Brain pericyte (primary cell): ENCODE results near the gene CARD18.
A peak's percentile ranks its signal among the peaks of the same experiment; 100 is the strongest.
"Not testable (repeated sequence)": the region's sequence is repeated elsewhere in the genome, so short reads cannot be mapped to it uniquely, and the experiment has no call there.

ENCODE experiments used
- DNase-seq: peaks from one replicate; pipeline ENCODE4 v3.0.0-alpha.2; 2012; ENCODE audit warnings: low read depth, low spot score

CARD18 gene

GRCh38 chr11:105132716-105133511 lies 6.7 kb downstream of the CARD18 start:
- peak; percentile 5 for DNase-seq

DNA sequence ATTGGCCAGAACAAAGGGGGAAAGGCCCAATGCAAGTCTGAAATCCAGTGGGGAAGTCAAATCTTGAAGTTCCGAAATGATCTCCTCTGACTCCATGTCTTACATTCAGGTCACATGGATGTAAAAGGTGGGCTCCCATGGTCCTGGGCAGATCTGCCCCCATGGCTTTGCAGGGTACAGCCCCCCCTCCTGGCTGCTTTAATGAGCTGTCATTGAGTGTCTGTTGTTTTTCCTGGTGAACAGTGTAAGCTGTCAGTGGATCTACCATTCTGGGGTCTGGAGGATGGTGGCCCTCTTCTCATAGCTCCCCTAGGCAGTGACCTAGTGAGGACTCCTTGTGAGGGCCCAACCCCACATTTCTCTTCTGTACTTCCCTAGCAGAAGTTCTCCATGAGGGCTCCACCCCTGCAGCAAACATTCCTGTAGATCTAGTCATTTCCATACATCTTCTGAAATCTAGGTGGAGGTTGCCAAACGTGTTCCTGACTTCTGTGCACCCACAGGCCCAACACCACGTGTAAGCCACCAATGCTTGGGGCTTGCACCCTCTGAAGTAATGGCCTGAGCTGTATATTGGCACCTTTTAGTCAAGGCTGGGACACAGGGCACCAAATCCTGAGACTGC lies 9.3 kb downstream of the CARD18 start:
- no peak for DNase-seq

DNA sequence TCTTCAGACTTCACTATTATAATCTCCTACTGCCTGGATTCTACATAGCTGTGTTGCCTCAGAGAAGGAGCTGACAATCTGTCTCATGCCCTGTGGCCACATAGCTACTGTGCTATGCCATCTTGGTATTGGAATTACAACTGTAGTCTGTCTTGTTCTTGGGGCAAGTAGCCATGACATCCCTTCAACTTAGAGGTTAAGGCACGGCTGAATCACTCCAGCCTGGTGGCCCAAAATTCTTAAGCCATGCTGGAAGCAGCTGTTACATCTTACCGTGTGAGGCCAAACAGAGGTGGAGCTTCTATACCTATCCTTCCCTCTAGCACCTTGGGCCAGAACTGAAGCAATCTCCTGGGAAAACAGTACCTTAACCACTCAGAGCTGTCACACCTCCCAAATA lies 14.8 kb downstream of the CARD18 start:
- no peak for DNase-seq

DNA sequence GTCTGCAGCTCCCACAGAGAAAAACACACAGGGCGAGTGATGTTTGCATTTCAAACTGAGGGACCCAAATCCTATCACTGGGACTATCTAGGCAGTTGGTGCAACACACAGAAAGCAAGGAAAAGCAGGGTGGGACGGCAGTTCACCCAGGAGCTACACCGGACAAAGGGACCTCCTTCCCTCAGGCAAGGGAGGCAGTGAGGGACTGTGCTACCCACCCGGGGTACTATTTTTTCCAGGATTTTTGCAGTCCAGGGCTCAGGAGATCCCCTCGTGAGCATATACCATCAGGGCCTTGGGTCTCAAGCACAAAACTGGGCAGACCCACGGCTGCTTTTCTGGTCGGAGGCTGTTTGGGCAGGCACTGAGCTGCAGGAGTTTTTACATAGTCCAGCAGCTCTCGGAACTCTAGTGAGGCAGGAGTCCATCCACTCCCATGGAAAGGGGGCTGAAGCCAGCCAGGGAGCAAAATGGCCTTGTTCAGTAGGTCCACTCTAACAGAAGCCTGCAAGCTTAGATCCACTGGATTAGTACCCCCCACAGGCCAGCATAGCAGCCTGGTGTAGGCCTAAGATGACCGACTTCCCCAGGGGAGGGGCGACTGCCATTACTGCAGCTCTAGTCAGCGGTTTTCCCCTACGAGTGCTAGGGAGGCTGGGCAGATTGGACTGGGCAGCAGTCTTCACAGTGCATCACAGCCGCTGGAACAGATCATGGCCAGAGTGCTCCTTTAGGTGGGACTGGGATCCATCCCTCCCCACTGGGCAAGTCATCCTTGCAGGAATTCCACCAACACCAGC lies 28.2 kb downstream of the CARD18 start:
- DNase-seq: no peak

GRCh38 chr11:105110688-105111030 lies 28.9 kb downstream of the CARD18 start:
- DNase-seq: no peak

DNA sequence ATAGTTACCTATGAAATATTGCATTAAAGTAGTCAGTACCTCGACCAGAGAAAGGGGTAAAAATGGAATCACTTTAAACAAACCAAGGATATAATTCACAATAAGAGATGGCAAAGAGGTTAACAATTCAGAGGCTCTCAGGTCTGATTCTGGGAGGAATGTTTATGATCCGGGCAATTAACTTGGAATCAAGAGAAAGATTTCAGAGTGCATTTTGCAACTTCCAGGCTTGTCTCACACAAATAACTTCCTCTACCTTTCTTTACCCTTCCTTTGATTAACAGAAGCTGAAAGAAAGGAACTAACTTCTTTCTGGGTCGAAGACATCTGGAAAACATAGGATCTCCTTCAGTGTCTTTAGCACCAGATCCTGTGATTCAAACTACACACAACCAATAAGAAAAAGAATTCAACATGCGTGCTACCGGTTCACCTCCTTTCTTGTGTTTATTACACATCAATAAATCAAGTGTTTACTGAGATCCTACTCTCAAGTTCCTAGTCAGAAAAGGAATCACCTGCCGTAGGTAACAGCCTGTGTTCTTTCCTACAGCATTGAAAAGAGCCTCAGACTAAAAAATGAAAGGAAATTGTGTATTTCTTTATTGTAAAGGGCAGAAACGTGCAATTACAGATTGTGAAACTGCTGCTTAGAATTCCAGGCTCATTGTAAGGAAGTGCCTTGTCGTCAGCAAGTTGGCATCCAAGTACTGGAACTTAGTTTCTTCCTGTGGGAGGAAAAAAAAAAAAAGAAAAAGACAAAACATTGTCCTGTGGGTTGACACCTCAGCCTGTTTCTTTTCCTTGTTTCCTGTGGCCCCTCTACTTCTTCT lies 29.5 kb downstream of the CARD18 start:
- no peak for DNase-seq

- no peak for DNase-seq
Observed at GRCh38 chr11:105109321-105109720, 30.2 kb downstream of the CARD18 start.

GRCh38 chr11:105108247-105108646 lies 31.3 kb downstream of the CARD18 start:
- no peak for DNase-seq

GRCh38 chr11:105107226-105107825 lies 32.2 kb downstream of the CARD18 start:
- DNase-seq: not testable (repeated sequence)

DNA sequence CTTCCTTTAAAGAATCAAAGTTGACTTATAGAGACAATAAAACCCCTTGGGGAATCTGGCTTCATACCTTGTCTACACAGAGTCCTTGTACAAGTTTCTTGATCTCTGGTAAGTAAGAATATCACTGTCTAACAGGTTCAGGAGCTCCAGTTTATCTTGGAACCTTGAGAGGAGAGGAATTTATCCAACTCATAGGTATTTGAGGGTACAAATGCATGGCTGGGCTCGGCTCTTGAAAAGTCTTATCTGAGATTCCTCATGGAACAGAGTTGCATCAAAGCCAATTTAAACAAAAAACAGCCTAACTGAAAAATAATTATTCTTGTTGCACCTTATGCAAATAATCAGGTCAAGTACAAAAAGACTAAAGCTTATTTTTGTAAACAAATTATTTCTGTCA lies 33.4 kb downstream of the CARD18 start:
- no peak for DNase-seq

- DNase-seq: no peak
Observed at GRCh38 chr11:105104292-105104691, 35.3 kb downstream of the CARD18 start.

GRCh38 chr11:105103336-105103735 lies 36.2 kb downstream of the CARD18 start:
- no peak for DNase-seq

- DNase-seq: not testable (repeated sequence)
Observed at GRCh38 chr11:105102079-105102581, 37.4 kb downstream of the CARD18 start.

DNA sequence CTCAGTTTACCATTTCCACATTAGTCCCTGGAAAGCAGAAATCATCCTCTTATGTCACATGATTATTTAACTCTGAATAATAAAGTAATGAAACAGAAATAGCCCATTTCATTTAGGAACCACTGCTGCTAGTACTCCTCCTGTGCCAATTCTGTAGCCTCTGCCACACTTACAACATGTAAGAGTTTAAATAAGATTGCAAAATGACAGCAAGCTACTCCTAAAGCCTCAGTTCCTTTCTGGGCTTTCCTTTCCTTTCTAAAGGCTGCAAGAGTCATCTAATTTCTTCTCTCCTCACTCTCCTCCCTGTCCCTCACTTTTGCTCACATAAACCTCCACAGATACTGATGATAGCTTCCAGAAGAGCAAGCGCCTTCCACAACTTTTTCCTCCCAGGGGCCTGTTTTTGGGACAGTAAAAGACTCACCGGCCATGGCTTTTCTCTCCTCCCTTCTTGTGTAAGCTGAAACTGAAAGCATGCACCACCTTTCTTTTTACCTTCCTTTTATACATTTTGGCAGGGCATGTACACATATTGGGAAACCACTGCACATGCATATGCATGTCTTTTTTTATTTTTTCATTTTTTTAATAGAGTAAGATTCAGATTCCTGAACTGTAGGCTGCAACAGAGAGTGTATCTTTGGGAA lies 38.5 kb downstream of the CARD18 start:
- no peak for DNase-seq

DNA sequence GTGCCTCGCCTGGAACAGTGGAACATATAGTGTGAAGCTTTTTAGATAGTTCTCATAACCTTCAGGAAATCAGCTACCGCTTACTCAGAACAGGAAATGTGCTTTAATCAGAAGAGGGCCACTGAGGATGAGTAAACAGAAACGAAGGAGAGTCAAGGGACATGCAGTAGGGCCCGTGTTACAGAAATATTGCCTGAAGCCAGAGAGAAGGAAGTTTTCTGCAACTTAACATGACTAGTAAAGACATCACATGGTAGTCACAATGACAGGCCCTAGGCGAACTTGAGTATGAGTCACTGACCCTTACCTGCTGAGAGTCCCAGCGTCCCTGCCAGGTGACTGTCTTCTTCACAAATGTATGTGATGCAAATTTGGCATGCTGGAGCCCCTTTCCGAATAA lies 39.4 kb downstream of the CARD18 start:
- no peak for DNase-seq

DNA sequence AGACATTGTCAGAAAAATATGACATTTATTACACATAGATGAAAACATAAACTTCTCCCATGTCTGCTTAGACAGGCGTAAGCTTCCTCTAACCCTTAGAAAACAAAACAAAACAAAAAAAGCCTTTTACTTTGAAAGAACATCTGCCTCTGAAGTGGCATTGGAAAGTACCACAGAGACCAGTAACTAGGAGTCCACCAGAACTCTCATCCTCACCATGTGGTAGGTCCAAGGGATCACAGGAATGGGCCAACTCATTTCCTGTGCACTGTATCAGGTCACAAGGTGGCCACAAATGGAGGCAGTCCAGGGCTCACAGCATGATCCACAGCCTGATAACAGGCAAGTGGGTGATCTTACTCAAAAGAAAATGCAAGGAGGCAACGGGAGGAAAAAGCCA lies 40.0 kb downstream of the CARD18 start:
- DNase-seq: not testable (repeated sequence)

- DNase-seq: no peak
Observed at GRCh38 chr11:105092256-105093239, 47.0 kb downstream of the CARD18 start.
